H1 (cell line): ENCODE measurements around the gene OS9. TPM values are rescaled to one million over a fixed set of nuclear protein-coding genes. Genes with fewer than 3 reads are reported as not detected.

ENCODE experiments used
- CTCF ChIA-PET: fragments of 300-600 bp; sonication (Branson Sonifier 250); formaldehyde crosslinking; loops from one replicate; lab custom pipeline; 2021; ENCODE audit not compliant: partially characterized antibody; lab: Charles Lee
- POLR2A ChIA-PET: fragments of 300-600 bp; sonication (Branson Sonifier 250); formaldehyde crosslinking; loops from one replicate; lab custom pipeline; 2021; ENCODE audit warnings: inconsistent platforms; ENCODE audit not compliant: partially characterized antibody; lab: Charles Lee
- DNase-seq, 2 experiments: peaks; one replicate each; pipeline versions ENCODE4 v3.0.0 to v3.0.0-alpha.2; 2010 to 2022; ENCODE audit warnings: low spot score in 2 of 2, low read depth in 1 of 2, mixed read lengths in 1 of 2
- FAIRE-seq: peaks from 2 replicates; lab custom pipeline; 2011; peaks lifted over from hg19 to GRCh38; lab: Jason Lieb, UNC
- H2AFZ ChIP-seq: 2 replicates; pipeline ENCODE4 v1.8.1; 2012; ENCODE audit warnings: low read length, inconsistent platforms
- H2AK5ac ChIP-seq: 2 replicates; pipeline ENCODE4 v1.6.1; 2013; ENCODE audit warnings: low read depth, low read length
- H2BK120ac ChIP-seq: replicated peaks from 2 replicates; pipeline ENCODE3; 2013; ENCODE audit warnings: low read depth, low read length, inconsistent platforms
- H2BK12ac ChIP-seq: 2 replicates; pipeline ENCODE4 v1.6.1; 2013; ENCODE audit warnings: low read depth, low read length
- H2BK15ac ChIP-seq: 2 replicates; pipeline ENCODE4 v1.6.1; 2013; ENCODE audit warnings: low read length
- H2BK20ac ChIP-seq: 2 replicates; pipeline ENCODE4 v1.6.1; 2013; ENCODE audit warnings: low read length
- H2BK5ac ChIP-seq: 2 replicates; pipeline ENCODE4 v1.6.1; 2013; ENCODE audit warnings: low read depth, low read length
- H3K14ac ChIP-seq: 2 replicates; pipeline ENCODE4 v1.6.1; 2013; ENCODE audit warnings: inconsistent platforms; ENCODE audit not compliant: insufficient read length
- H3K18ac ChIP-seq: 2 replicates; pipeline ENCODE4 v1.6.1; 2013; ENCODE audit warnings: low read length; ENCODE audit errors: extremely low read depth
- H3K23ac ChIP-seq: 2 replicates; pipeline ENCODE4 v1.6.1; 2013; ENCODE audit warnings: inconsistent platforms; ENCODE audit not compliant: insufficient read length
- H3K23me2 ChIP-seq: 2 replicates; pipeline ENCODE4 v1.6.1; 2013; ENCODE audit warnings: low read depth, low read length
- H3K27ac ChIP-seq: 2 replicates; pipeline ENCODE4 v1.6.1; 2011; ENCODE audit warnings: low read depth, low read length, inconsistent platforms
- H3K27me3 ChIP-seq, 4 experiments: replicated peaks in 1 of 4; 1 replicate in 1 of 4; 2 replicates in 3 of 4; pipeline versions ENCODE4 v1.6.1 to v1.8.1; 2011 to 2013; ENCODE audit warnings: low read length in 3 of 4, mild to moderate bottlenecking in 3 of 4, inconsistent platforms in 2 of 4, mixed read lengths in 2 of 4, moderate library complexity in 1 of 4; ENCODE audit not compliant: control insufficient read depth in 3 of 4, insufficient read depth in 3 of 4; ENCODE audit errors: extremely low read depth in 1 of 4
- H3K36me3 ChIP-seq, 4 experiments: 2 replicates each; pipeline versions ENCODE4 v1.6.1 to v1.8.1; 2011 to 2013; ENCODE audit warnings: mild to moderate bottlenecking in 4 of 4, low read length in 3 of 4, moderate library complexity in 2 of 4, control low read depth in 1 of 4, inconsistent platforms in 1 of 4; ENCODE audit not compliant: insufficient read depth in 4 of 4, control insufficient read depth in 2 of 4
- H3K4ac ChIP-seq: replicated peaks from 2 replicates; pipeline ENCODE3; 2013; ENCODE audit warnings: low read length, low read depth, mixed read lengths, inconsistent platforms; ENCODE audit not compliant: insufficient read length
- H3K4me1 ChIP-seq, 4 experiments: replicated peaks in 1 of 4; 1 replicate in 1 of 4; 2 replicates in 3 of 4; pipeline versions ENCODE4 v1.6.1 to v1.8.1; 2011 to 2013; ENCODE audit warnings: low read length in 3 of 4, inconsistent platforms in 2 of 4, mixed read lengths in 1 of 4; ENCODE audit not compliant: insufficient read depth in 4 of 4, control insufficient read depth in 3 of 4
- H3K4me2 ChIP-seq, 2 experiments: 2 replicates each; pipeline versions ENCODE4 v1.6.1 to v1.8.1; 2011 to 2013; ENCODE audit warnings: low read depth in 2 of 2, low read length in 2 of 2, control low read depth in 1 of 2, inconsistent platforms in 1 of 2, mild to moderate bottlenecking in 1 of 2; ENCODE audit not compliant: insufficient read depth in 1 of 2
- H3K4me3 ChIP-seq, 4 experiments: fragments of 200-600, 300-600 bp in 1 of 4; sonication (generic), shearing (Covaris generic), sonication (Bioruptor Twin) in 1 of 4; 2 replicates each; pipeline versions ENCODE4 v1.5.1 to v1.8.1; 2011 to 2016; ENCODE audit warnings: low read length in 4 of 4, low read depth in 3 of 4, control low read depth in 2 of 4, inconsistent platforms in 2 of 4, mild to moderate bottlenecking in 2 of 4, mixed read lengths in 1 of 4, moderate library complexity in 1 of 4; ENCODE audit not compliant: insufficient read depth in 2 of 4; ENCODE audit errors: extremely low read depth in 1 of 4
- H3K56ac ChIP-seq: replicated peaks from 2 replicates; pipeline ENCODE3; 2013; ENCODE audit warnings: low read depth, mild to moderate bottlenecking, mixed read lengths, low read length, inconsistent platforms; ENCODE audit not compliant: insufficient read length
- H3K79me1 ChIP-seq: 2 replicates; pipeline ENCODE4 v1.6.1; 2013; ENCODE audit warnings: low read depth, low read length, control low read depth
- H3K79me2 ChIP-seq, 2 experiments: 2 replicates each; pipeline versions ENCODE4 v1.6.1 to v1.8.1; 2012 to 2013; ENCODE audit warnings: low read length in 2 of 2, mild to moderate bottlenecking in 2 of 2, inconsistent platforms in 1 of 2; ENCODE audit not compliant: insufficient read depth in 2 of 2, control insufficient read depth in 1 of 2
- H3K9ac ChIP-seq, 4 experiments: replicated peaks in 1 of 4; 1 replicate in 1 of 4; 2 replicates in 3 of 4; pipeline versions ENCODE4 v1.6.1 to v1.8.1; 2011 to 2013; ENCODE audit warnings: low read depth in 3 of 4, low read length in 3 of 4, control low read depth in 2 of 4, mild to moderate bottlenecking in 2 of 4, moderate library complexity in 2 of 4, inconsistent platforms in 1 of 4; ENCODE audit errors: extremely low read depth in 1 of 4
- H3K9me3 ChIP-seq, 2 experiments: 2 replicates each; pipeline versions ENCODE4 v1.6.1 to v1.8.1; 2012 to 2013; ENCODE audit warnings: mild to moderate bottlenecking in 2 of 2, moderate library complexity in 2 of 2, control low read depth in 1 of 2, inconsistent platforms in 1 of 2, low read depth in 1 of 2, low read length in 1 of 2, mixed read lengths in 1 of 2; ENCODE audit not compliant: insufficient read depth in 2 of 2
- H4K20me1 ChIP-seq, 2 experiments: replicated peaks in 1 of 2; 2 replicates each; pipeline versions ENCODE3 to v1.8.1; 2011 to 2013; ENCODE audit warnings: inconsistent platforms in 2 of 2, low read length in 2 of 2, mild to moderate bottlenecking in 1 of 2; ENCODE audit not compliant: insufficient read depth in 2 of 2, control insufficient read depth in 1 of 2
- H4K5ac ChIP-seq: 2 replicates; pipeline ENCODE4 v1.6.1; 2013; ENCODE audit warnings: low read length, low read depth, mixed read lengths, inconsistent platforms; ENCODE audit not compliant: insufficient read length
- H4K8ac ChIP-seq: 2 replicates; pipeline ENCODE4 v1.8.0; 2013; ENCODE audit warnings: mild to moderate bottlenecking, moderate library complexity, low read length, inconsistent platforms; ENCODE audit not compliant: insufficient read depth; ENCODE audit errors: extremely low read depth
- H4K91ac ChIP-seq: replicated peaks from 2 replicates; pipeline ENCODE3; 2013; ENCODE audit warnings: low read length, mixed read lengths, inconsistent platforms; ENCODE audit not compliant: insufficient read length
- RFX5 ChIP-seq: IDR thresholded peaks from 2 replicates; pipeline ENCODE4 v1.6.1; 2011; ENCODE audit warnings: low read depth, low read length, improper control_type of control experiment, borderline replicate concordance
- WGBS, 2 experiments: shearing (Covaris generic) in 1 of 2; methylation state at CpG; one replicate each; pipeline versions ENCODE4 v1.1.6 to v1.1.7; 2013 to 2015; ENCODE audit warnings: low lambda C conversion rate in 2 of 2, mixed read lengths in 2 of 2, inconsistent platforms in 1 of 2, low coverage in 1 of 2, missing lambda C conversion rate in 1 of 2; ENCODE audit not compliant: insufficient replicate concordance in 2 of 2, insufficient coverage in 1 of 2, insufficient read length in 1 of 2; ENCODE audit errors: extremely low coverage in 1 of 2, missing lambda C conversion rate in 1 of 2; 5-methylcytosine and 5-hydroxymethylcytosine counted together
- polyA plus RNA-seq, 7 experiments: library from polyadenylated mRNA; depleted of rRNA in 3 of 7; stranded (reverse) in 5 of 7; unstranded in 2 of 7; fragments of >200 nt in 5 of 7; fragments of 200-250 nt in 2 of 7; gene quantifications; 1 replicate in 5 of 7; 2 replicates in 1 of 7; 4 replicates in 1 of 7; pipeline versions ENCODE4 v1.2.1 to v1.2.3, GENCODE V29; 2011 to 2013; ENCODE audit warnings: missing spikeins in 2 of 7, mixed read lengths in 2 of 7
- total RNA-seq: library from RNA; stranded (reverse); fragmentation: NEBNext Ultra II Directional; extraction: Animal tissue kit (Norgen Biotek cat#: 25700); gene quantifications from 2 replicates; pipeline ENCODE4 v1.2.1, GENCODE V29; 2021

The OS9 gene
- total and polyA plus RNA-seq, 2 of the 8 experiments (the other 6 are each of a cell fraction or from before 2014, with no cell fraction given), result 71.0 to 108 TPM

- no peak for FAIRE-seq
- no peaks in the 10 kb centered on the region for H4K20me1 ChIP-seq
- no peaks in the 10 kb centered on the region for H3K79me2 ChIP-seq
- H3K9me3 ChIP-seq, result no peaks in the 10 kb centered on the region
- H4K5ac ChIP-seq, result no peak overlapping the region
- no peak overlapping the region for H2BK15ac ChIP-seq
- no peak overlapping the region for H2BK120ac ChIP-seq
- H3K79me1 ChIP-seq, result no peaks in the 10 kb centered on the region
- no peak overlapping the region for H4K8ac ChIP-seq
- peaks cover 2% of the 10 kb centered on the region; the same call in 1 of the 2 replicates for H3K23me2 ChIP-seq
- H3K14ac ChIP-seq, result no peak overlapping the region
- no peak overlapping the region for H3K23ac ChIP-seq
- no peak overlapping the region for H3K4me2 ChIP-seq
- peaks cover 0 to 4% (median 2%) of the 10 kb centered on the region in 4 experiments; a peak in 4 of 8 replicates for H3K36me3 ChIP-seq
- H2AFZ ChIP-seq, result no peak overlapping the region
- DNase-seq, result no peak
- no peak overlapping the region for H3K18ac ChIP-seq
- no peak overlapping the region for H3K27ac ChIP-seq
- no peak overlapping the region for H3K9ac ChIP-seq
- H2BK12ac ChIP-seq, result no peak overlapping the region
- H2BK20ac ChIP-seq, result no peak overlapping the region
- no peak overlapping the region for H2AK5ac ChIP-seq
- ChIA-PET POLR2A (interaction anchor here (0.9 to 1.1 kb wide), 2 partner anchors 9 to 22 kb away, joined by 3 read pairs; no protein-coding TSS in a partner anchor), CTCF (interaction anchor here (0.6 to 3.5 kb wide), 29 partner anchors 9 to 1357 kb away, joined by 3 to 19 read pairs (median 5); partner anchors contain the start of gene B4GALNT1)
- no peak overlapping the region for H4K91ac ChIP-seq
- peaks cover 0 to 5% (median 1%) of the 10 kb centered on the region in 4 experiments; a peak in 1 of 7 replicates for H3K4me1 ChIP-seq
- H3K4me3 ChIP-seq, result no peak overlapping the region
- H3K4ac ChIP-seq, result no peak overlapping the region
- 93% methylated on average over 15 of the region's 15 CpGs; no CpG with 5 or more reads in 1 of the 2 experiments for WGBS, 2 experiments
- H3K27me3 ChIP-seq, result no peaks in the 10 kb centered on the region
- H2BK5ac ChIP-seq, result no peak overlapping the region
- H3K56ac ChIP-seq, result no peak overlapping the region
- TF ChIP-seq RFX5, result no peak
Observed at GRCh38 chr12:57692500-57692899, 1.4 kb upstream of the OS9 start.
